ENCODE data around the gene COQ2.

COQ2 gene

DNA sequence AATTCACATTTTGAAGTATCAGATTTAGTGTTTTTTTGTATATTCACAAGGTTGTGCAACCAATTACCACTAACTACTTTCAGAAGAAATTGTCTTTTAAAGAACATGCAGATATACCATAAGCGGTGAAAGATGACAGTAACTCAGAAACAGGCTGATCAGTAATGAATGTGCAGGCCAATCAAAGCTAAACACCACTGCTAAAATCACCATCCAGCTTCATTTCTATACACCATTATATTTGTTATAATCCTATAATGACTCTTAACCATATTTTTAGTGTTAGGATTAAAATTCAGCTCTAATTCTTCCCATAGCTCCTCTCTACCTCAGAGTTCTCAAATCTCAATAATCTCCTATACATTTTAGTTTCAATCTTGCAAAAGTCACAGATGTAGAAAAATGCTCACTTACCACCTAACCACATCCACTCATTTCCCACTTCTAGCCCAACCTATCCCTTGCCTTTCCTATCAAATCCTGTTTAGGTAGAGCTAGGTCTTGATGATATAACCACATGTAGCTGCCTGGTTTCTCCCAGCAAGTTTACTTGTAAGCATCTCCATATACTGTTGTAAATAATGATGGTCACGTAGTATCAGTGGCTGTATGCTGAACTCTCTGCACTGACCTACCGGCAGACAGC lies 16.6 kb downstream of the COQ2 start:
- TF ChIP-seq ZNF416 (tag by site-specific recombination; IDR thresholded peaks at IDR 0.05) (no peak), ZBTB20 (tag by site-specific recombination; IDR thresholded peaks at IDR 0.05) (no peak), ZBTB44 (tag by site-specific recombination; IDR thresholded peaks at IDR 0.05) (no peak), ZBTB49 (tag by site-specific recombination; IDR thresholded peaks at IDR 0.05; ENCODE audit: low read depth) (no peak), ZNF585B (tag by site-specific recombination; IDR thresholded peaks at IDR 0.05) (no peak), ZBTB6 (tag by site-specific recombination; IDR thresholded peaks at IDR 0.05) (no peak), ZBTB8A (tag by site-specific recombination; IDR thresholded peaks at IDR 0.05) (no peak)
- Histone ChIP-seq H3K27ac (ENCODE audit: extremely low read depth, low read depth, low read length) (no peak overlapping the region), H3K4me1 (ENCODE audit: control insufficient read depth, insufficient read depth, low read length) (0 out of 2 replicates have a peak, but pooled peaks cover 2% of the 10 kb centered on the region), H3K36me3 (ENCODE audit: control insufficient read depth in 2 of 2, insufficient read depth in 1 of 2, low read length in 2 of 2) (peaks cover 7 to 58% of the 10 kb centered on the region in 2 experiments; a peak in 2 of 3 replicates), H3K9me3 (ENCODE audit: control insufficient read depth, insufficient read depth, low read depth, low read length) (no peaks in the 10 kb centered on the region), H3K4me3 (ENCODE audit: low read depth, low read length) (no peak overlapping the region)
- ChIA-PET CTCF (interaction anchor here (1.3 kb wide), 1 partner anchor 13 kb away, joined by 6 read pairs; no protein-coding TSS in a partner anchor), POLR2A (interaction anchor here (1.1 kb wide), 1 partner anchor 233 kb away, joined by 3 read pairs; the partner anchor contains the start of gene COPS4)

GRCh38 chr4:83267121-83267829 lies 17.3 kb downstream of the COQ2 start:
- ChIA-PET POLR2A (interaction anchor here (1.1 kb wide), 1 partner anchor 232 kb away, joined by 3 read pairs; the partner anchor contains the start of gene COPS4), CTCF (interaction anchor here (0.5 to 1.4 kb wide), 3 partner anchors 14 to 193 kb away, joined by 3 to 6 read pairs (median 4); no protein-coding TSS in a partner anchor)
- Histone ChIP-seq H3K4me1 (ENCODE audit: control insufficient read depth, insufficient read depth, low read length) (0 out of 2 replicates have a peak, but pooled peaks cover 2% of the 10 kb centered on the region), H3K36me3 (ENCODE audit: control insufficient read depth in 2 of 2, insufficient read depth in 1 of 2, low read length in 2 of 2) (peaks cover 9 to 62% of the 10 kb centered on the region in 2 experiments; a peak in 2 of 3 replicates), H3K27ac (ENCODE audit: extremely low read depth, low read depth, low read length) (no peak overlapping the region), H3K9me3 (ENCODE audit: control insufficient read depth, insufficient read depth, low read depth, low read length) (no peaks in the 10 kb centered on the region), H3K4me3 (ENCODE audit: low read depth, low read length) (no peak overlapping the region)
- TF ChIP-seq ZNF18 (tag by site-specific recombination; IDR thresholded peaks at IDR 0.05): peak; percentile 88
- TF ChIP-seq ZNF138 (tag by site-specific recombination; IDR thresholded peaks at IDR 0.05; ENCODE audit: borderline replicate concordance): no peak
- TF ChIP-seq SCRT1 (tag by site-specific recombination; IDR thresholded peaks at IDR 0.05; ENCODE audit: borderline replicate concordance): no peak
- TF ChIP-seq, protein P1, sequence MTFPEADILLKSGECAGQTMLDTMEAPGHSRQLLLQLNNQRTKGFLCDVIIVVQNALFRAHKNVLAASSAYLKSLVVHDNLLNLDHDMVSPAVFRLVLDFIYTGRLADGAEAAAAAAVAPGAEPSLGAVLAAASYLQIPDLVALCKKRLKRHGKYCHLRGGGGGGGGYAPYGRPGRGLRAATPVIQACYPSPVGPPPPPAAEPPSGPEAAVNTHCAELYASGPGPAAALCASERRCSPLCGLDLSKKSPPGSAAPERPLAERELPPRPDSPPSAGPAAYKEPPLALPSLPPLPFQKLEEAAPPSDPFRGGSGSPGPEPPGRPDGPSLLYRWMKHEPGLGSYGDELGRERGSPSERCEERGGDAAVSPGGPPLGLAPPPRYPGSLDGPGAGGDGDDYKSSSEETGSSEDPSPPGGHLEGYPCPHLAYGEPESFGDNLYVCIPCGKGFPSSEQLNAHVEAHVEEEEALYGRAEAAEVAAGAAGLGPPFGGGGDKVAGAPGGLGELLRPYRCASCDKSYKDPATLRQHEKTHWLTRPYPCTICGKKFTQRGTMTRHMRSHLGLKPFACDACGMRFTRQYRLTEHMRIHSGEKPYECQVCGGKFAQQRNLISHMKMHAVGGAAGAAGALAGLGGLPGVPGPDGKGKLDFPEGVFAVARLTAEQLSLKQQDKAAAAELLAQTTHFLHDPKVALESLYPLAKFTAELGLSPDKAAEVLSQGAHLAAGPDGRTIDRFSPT (tag by site-specific recombination; IDR thresholded peaks at IDR 0.05): no peak
- no peak for TF ChIP-seq ZNF266 (tag by site-specific recombination; IDR thresholded peaks at IDR 0.05; ENCODE audit: low read depth)
- no peak for TF ChIP-seq ZNF701 (tag by site-specific recombination; IDR thresholded peaks at IDR 0.05)
- no peak for TF ChIP-seq ZNF211 (tag by site-specific recombination; IDR thresholded peaks at IDR 0.05; ENCODE audit: low read depth)
- no peak for TF ChIP-seq ZNF514 (tag by site-specific recombination; IDR thresholded peaks at IDR 0.05)
- TF ChIP-seq, protein P2, sequence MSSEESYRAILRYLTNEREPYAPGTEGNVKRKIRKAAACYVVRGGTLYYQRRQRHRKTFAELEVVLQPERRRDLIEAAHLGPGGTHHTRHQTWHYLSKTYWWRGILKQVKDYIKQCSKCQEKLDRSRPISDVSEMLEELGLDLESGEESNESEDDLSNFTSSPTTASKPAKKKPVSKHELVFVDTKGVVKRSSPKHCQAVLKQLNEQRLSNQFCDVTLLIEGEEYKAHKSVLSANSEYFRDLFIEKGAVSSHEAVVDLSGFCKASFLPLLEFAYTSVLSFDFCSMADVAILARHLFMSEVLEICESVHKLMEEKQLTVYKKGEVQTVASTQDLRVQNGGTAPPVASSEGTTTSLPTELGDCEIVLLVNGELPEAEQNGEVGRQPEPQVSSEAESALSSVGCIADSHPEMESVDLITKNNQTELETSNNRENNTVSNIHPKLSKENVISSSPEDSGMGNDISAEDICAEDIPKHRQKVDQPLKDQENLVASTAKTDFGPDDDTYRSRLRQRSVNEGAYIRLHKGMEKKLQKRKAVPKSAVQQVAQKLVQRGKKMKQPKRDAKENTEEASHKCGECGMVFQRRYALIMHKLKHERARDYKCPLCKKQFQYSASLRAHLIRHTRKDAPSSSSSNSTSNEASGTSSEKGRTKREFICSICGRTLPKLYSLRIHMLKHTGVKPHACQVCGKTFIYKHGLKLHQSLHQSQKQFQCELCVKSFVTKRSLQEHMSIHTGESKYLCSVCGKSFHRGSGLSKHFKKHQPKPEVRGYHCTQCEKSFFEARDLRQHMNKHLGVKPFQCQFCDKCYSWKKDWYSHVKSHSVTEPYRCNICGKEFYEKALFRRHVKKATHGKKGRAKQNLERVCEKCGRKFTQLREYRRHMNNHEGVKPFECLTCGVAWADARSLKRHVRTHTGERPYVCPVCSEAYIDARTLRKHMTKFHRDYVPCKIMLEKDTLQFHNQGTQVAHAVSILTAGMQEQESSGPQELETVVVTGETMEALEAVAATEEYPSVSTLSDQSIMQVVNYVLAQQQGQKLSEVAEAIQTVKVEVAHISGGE (tag by site-specific recombination; conservative IDR thresholded peaks at IDR 0.05; ENCODE audit: low read depth): no peak
- TF ChIP-seq SALL2 (tag by site-specific recombination; IDR thresholded peaks at IDR 0.05; ENCODE audit: borderline replicate concordance): no peak
- peak; percentile 29; the same call in 1 of the 2 replicates for TF ChIP-seq ZNF629 (tag by site-specific recombination; IDR thresholded peaks at IDR 0.05)
